GM19438 (cell line): ENCODE measurements around the gene PGBD4.
"Not testable (repeated sequence)": the region's sequence is repeated elsewhere in the genome, so short reads cannot be mapped to it uniquely, and the experiment has no call there.

Experiments
- ATAC-seq: cut with Tn5 transposase; IDR thresholded peaks from one replicate; pipeline ENCODE4 v1.9.1; 2021; ENCODE audit warnings: low read depth; ENCODE audit not compliant: unreplicated experiment

The PGBD4 gene

GRCh38 chr15:34111488-34111887 lies 9.6 kb downstream of the PGBD4 start:
- no peak for ATAC-seq

- ATAC-seq: no peak
Measured at GRCh38 chr15:34114215-34114614, 12.3 kb downstream of the PGBD4 start.

- no peak for ATAC-seq
Measured at GRCh38 chr15:34114739-34115138, 12.9 kb downstream of the PGBD4 start.

- no peak for ATAC-seq
Measured at GRCh38 chr15:34116620-34117019, 14.7 kb downstream of the PGBD4 start.

GRCh38 chr15:34119291-34119690 lies 17.4 kb downstream of the PGBD4 start:
- ATAC-seq: no peak

GRCh38 chr15:34120420-34120819 lies 18.5 kb downstream of the PGBD4 start:
- not testable (repeated sequence) for ATAC-seq

GRCh38 chr15:34121786-34122185 lies 19.9 kb downstream of the PGBD4 start:
- ATAC-seq: not testable (repeated sequence)

GRCh38 chr15:34122771-34123183 lies 20.9 kb downstream of the PGBD4 start:
- ATAC-seq: no peak

GRCh38 chr15:34124651-34125050 lies 22.8 kb downstream of the PGBD4 start:
- no peak for ATAC-seq

- no peak for ATAC-seq
Measured at GRCh38 chr15:34125945-34126344, 24.1 kb downstream of the PGBD4 start.

- no peak for ATAC-seq
Measured at GRCh38 chr15:34126522-34126921, 24.6 kb downstream of the PGBD4 start.

- ATAC-seq: no peak
Measured at GRCh38 chr15:34128898-34129297, 27.0 kb downstream of the PGBD4 start.

- ATAC-seq: no peak
Measured at GRCh38 chr15:34132881-34133280, 31.0 kb downstream of the PGBD4 start.

- ATAC-seq: no peak
Measured at GRCh38 chr15:34133511-34133910, 31.6 kb downstream of the PGBD4 start.

- ATAC-seq: no peak
Measured at GRCh38 chr15:34147371-34148140, 45.7 kb downstream of the PGBD4 start.

GRCh38 chr15:34154725-34155204 lies 52.9 kb downstream of the PGBD4 start:
- ATAC-seq: no peak

GRCh38 chr15:34155859-34156258 lies 54.0 kb downstream of the PGBD4 start:
- ATAC-seq: no peak
